Activated naive CD8-positive, alpha-beta T cell treated with anti-CD3 and anti-CD28 coated beads, Interleukin-2, amount 50 U/mL, for 16 hours (primary cell): ENCODE data around the gene CEP72.
A peak's percentile ranks its signal among the peaks of the same experiment; 100 is the strongest.

Experiments used
- DNase-seq: peaks from one replicate; pipeline ENCODE4 v3.0.0-alpha.2; 2020; ENCODE audit warnings: low read depth, low spot score

The CEP72 gene

DNA sequence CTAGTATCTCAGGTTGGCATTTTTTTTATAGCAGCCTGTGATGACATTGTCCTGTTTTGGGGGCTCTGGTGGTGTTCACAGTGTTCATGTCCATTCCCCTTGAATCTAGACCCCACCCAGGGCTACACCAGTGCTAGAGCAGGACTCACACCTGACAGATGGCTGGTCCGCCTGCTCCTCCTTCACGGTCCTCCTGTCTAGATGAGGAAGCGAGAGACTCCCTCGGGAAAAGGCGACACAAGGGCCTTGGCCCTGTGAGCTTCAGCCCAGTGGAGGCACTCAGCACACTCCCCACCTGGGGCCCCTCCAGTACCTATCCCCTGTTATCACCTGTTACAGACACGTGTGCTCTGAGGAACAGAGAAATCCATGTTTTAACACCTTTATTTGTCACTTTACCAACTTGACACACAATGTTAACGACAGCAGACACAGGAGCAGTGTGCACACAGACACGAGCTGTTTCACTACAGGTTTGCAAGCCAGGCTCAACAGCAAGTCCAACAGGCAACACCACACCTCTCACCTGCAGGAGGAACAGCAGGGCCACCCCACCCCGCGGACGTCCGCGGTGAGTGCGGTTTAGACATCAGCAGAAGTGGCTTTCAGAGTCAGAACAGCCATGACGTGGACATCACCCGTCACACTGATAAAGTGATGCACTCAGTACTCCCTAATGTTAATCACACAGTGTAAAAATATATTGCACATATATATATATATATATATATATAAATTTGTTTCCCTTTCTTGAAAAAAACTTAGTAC is 47.5 kb downstream of the CEP72 start:
- DNase-seq: no peak

GRCh38 chr5:660491-661030 is 48.4 kb downstream of the CEP72 start:
- DNase-seq: no peak

GRCh38 chr5:661891-662750 is 50.0 kb downstream of the CEP72 start:
- DNase-seq: no peak

GRCh38 chr5:662751-663435 is 50.8 kb downstream of the CEP72 start:
- DNase-seq: no peak

DNA sequence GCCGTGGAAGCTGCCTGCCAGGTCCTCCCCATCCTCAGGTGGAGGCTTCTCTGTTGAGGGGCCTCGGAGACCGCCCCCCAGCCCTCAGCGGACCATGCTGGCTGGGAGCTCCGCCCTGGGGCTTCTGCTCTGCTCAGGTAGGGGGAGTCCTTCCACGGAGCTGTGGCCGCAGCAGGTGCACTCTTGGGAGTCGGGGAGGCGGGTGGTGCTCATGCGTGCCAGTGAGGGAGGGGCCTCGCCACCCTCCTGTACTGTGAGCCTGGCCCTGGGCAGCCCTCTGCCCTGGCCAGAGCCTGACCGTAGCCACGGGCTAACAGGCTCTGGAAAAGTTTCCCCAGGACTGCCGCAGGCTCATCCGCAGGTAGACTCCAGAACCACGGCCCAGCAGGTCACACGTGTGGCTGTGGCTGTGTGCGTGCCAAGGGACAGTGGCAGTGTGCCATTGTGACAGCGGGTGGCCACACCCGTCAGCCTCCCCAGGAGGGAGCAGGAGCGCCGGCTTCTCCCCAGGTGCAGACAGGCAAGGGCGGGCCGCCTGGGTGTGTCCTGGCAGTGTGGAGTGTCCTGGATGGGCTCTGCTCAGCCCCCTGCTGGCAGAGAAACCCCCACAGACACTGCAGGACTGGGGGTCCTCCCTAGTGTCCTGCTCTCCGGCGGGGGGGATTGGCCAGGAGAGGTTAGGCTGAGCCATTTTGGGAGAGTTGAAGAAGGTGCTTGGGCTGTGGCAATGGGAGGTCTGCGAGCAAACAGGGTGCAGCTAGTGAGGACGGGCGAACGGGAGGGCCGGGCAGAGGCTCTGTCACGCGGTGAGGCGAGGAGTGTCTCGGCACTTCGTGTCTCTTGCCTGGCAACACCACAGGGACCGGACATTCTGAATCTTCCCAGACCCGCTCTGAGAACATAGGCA is 51.5 kb downstream of the CEP72 start:
- DNase-seq: no peak

DNA sequence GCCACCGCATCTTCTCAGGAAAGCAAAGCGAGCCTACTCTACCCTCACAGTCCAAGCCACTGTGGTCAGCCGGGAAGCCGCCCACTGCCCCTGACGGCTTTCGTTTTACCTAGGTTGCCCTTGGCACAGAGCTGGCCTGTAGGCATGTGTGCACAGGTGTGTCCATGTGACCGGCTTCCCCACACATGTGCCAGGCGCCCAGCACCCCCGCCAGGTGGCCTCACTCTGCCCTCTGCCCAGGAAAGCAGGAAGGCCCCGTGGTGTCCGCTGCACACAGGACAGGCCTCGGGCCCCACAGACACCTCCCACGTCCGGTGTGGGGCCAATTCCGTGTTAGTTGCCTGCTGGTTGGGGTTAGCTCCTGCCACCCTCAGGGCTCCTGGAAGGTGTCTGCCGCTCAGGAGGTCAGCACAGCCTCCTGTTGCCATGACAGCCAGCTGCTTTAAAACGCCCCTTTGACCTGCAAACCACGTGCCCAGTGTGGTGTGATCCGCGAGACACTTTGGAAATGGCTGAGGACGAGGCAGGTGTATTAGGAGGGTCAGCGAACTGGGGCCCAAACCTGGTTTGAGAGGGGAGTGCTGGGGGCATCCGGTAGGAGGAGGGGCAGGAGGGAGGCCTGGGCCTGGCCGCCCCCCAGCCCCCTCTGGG is 52.3 kb downstream of the CEP72 start:
- DNase-seq: no peak

DNA sequence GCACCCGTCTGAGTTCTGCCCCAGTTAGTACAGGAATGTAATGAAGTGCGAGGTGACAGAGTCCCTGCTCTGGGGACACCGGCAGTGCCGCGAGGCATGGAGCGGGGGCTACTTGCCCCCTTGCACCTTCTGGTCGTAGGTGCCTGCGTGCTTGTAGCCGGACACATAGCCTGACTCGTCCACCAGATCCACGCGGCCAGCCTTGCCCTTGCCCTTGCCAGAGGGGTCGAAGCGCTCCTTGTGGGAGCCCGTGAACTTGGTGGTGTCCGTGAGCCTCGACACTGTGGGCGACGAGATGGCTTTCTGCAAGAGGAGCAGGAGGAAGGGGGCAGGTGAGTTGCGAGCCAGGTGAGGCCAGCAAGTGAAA is 52.8 kb downstream of the CEP72 start:
- DNase-seq: no peak

- no peak for DNase-seq
Measured at GRCh38 chr5:665541-665955, 53.4 kb downstream of the CEP72 start.

DNA sequence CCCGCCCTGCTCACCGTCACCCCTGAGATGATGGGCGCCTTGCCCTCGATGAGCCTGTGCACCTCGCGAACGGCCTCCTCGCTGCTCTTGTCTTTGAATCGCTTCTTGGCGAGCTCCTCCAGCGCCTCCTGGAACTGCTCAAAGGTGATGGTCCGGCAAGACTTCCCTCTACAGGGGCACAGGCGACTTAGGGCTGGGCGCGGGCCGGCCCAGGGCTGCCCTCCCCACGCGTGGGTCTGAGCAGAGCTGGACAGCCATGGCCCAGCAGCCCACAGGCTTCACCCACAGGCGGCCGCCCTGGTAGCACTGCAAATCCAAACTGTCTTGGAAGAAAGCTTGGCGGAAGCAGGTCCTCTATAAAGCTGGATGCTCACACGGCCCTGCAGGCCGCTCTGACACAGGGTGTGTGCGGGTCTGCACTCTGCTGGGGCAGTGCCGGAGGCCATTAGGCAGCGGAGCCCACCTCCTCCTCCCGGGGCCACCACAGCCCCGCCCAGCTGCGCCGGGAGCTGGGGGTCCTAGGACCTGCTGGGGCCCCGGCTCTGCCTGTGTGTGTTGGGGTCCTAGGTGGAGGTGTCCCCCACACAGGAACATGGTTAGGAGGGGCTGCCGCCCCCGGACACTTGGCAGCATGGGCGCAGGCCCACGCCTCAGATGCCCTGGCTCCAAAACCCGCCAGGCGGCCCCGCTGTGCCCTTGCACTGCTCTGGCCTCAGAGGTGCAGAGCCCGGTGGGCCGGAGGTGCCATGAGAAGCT is 54.0 kb downstream of the CEP72 start:
- no peak for DNase-seq

DNA sequence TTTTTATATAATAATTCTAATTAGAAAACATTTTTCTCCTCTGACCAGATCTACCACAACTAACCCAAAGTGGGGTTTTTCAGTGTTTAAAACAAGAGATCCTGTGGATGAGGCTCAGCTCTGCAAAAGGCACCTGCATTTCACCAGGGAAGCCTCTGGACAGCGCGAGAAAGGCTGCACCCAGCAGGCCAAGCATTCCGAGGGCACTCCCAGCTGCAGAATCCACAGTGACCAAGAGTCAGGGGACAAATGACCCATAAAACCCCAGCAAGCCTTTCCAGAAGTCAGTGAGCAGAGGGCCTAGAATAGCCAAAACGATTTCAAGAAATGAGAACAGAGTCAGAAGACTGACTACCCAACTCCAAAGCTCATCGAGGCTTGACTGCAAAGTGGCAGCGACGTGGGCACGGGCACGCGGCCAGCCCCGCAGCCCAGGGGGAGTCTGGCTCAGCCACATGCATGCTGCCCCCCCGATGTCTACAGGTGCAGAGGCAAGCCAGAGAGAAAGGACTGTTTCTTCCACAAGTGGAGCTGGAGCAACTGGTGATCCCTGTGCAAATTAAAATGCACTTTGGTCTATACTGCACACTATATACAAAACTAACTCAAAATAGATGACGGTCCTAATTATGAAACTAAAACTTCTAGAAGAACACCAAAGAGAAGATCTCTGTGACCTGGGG is 54.8 kb downstream of the CEP72 start:
- DNase-seq: no peak

DNA sequence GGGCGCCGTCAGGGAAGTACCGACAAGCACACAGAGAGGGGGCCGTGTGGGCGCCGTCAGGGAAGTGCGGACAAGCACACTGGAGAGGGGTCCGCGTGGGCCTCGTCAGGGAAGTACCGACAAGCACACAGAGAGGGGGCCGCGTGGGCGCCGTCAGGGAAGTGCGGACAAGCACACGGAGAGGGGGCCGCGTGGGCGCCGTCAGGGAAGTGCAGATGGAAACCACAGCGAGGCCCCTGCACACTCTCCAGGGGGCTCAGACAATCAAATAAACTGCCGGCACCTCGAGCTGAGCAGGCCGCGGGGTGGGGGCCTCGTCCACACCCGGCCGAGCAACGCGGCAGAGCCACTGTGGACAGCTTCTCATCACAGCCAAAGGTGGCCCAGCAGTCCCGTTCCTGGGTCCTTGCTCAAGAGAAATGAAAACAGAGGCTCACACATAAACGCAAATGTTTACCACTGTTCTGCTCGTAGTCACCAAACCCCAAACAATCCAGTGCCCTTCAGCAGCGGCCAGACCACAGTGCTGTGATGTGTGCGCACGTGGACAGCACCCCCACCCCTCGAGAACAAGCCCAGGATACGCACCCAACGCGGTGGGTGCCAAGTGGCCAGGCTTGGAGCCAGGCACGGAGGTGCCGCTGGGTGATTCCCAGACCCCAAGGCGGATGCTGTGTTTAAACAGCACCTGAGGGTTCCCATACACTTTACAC is 56.3 kb downstream of the CEP72 start:
- DNase-seq: no peak

GRCh38 chr5:669111-669841 is 57.1 kb downstream of the CEP72 start:
- no peak for DNase-seq

DNA sequence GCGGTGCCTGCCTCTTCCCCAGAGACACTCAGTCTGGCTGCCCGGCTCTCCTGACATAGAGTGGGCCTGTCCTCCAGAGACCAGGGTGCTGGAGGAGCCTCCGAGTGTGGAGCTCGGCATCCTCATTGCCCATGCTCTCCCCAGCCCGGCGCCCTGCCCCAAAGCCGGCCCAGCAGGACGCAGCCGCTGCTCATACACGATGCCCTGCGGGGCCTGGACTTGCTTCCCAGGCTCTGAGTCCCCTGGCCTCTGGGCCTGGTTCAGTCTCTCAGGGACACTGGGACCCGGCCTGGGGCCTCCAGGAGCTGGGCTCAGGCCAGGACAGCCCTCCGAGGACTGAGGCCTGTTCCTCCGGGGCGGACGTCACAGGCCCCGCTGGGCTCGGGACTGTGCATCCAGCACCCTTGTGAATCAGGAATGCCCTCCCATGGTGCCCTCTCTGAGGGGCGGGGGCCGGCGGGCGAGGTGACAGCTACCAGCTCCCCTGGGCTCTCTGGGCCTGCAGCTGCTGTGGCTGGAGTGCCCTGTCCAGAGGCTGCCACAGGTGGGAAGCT is 57.8 kb downstream of the CEP72 start:
- no peak for DNase-seq

DNA sequence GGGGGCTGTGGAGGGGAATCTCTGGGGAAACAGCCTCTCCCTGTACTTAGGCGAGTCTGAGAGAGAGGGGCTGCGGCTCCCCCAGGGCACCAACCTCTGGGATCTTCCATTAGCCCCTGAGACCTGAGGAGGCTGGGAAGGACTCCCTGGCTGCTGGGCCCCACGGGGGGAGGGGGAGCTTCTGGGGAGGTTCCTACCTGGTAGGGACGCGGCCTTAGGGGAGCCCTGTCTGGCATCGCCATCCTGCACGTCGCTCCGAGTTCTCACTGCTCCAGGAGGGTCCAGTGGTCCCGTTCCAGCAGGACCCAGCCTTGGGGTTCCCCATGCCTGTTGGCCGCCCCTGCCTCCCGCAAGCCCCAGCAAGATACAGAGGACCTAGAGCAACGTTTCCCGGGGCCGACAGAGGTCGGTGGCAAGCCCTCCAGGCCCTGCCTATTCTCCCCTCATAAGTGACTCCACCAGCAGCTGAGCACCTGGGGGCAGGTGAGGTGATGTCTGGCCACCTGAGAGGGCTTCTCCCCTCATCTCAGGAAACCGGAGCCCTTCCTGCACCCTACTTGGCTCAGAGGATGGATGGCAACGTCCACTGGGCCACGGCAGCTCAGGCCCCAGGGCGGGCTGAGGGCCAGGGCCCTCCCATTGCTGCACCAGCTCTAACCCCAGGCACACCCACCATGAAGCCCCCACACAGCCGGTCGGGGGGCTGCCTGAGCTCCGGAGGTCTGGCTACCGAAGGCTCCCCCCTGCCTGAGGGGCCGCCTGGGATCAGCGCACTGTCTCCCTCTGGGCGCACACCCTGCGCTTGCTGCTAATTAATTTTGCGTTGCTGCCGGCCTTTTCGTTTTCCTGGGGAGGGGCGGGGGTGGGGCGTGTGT is 58.5 kb downstream of the CEP72 start:
- DNase-seq: no peak

DNA sequence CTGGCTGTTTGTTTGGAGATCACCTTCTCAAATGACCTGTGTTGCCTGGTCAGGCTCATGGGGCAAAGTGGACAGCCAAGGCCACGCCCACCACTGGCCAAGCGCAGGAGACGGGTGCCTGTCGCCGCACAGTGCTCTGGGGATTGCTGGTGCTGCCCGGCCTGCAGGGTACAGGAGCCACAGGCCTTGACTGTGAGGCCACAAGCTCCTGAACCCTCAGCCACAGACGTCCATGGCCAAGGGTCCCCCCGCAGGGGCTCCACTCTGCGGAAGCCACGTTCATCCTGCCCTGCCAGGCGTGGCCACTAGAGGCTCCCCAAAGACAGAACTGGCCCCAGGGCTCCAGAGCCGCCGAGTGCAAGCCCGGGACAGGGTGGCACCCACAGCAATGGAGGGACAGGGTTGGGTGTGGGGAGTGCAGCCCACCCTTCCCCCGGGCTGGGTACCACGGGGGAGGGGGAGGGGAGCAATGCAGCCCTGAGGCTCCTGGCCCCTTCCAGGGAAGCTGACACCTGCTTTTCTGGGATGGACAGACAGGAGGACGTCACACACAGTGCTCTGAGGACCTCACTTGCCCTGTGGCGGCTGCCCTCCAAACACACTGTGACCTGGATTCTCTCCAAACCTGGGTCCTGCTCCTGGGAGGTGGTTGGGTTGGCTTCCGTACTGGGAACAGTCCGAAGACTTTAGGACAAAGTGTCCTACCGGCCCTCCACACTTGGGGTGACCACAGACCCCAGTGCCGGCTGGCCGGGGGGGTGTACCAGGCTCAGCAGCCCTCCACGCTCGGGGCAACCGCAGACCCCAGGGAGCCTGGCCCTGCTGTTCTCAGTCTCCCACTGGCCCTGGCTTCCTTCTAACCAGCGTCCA is 59.6 kb downstream of the CEP72 start:
- DNase-seq: peak; percentile 43
